GM15510 (cell line): ENCODE measurements around the gene DCTN3.

ENCODE experiments used
- POLR2A ChIP-seq: IDR thresholded peaks from 3 replicates; pipeline ENCODE4 v1.6.1; 2011; ENCODE audit warnings: borderline replicate concordance; ENCODE audit not compliant: insufficient read length; ENCODE audit errors: extremely low read depth

Gene DCTN3

GRCh38 chr9:34591917-34592866, 28.1 kb downstream of the DCTN3 start:
- no peak for TF ChIP-seq POLR2A

DNA sequence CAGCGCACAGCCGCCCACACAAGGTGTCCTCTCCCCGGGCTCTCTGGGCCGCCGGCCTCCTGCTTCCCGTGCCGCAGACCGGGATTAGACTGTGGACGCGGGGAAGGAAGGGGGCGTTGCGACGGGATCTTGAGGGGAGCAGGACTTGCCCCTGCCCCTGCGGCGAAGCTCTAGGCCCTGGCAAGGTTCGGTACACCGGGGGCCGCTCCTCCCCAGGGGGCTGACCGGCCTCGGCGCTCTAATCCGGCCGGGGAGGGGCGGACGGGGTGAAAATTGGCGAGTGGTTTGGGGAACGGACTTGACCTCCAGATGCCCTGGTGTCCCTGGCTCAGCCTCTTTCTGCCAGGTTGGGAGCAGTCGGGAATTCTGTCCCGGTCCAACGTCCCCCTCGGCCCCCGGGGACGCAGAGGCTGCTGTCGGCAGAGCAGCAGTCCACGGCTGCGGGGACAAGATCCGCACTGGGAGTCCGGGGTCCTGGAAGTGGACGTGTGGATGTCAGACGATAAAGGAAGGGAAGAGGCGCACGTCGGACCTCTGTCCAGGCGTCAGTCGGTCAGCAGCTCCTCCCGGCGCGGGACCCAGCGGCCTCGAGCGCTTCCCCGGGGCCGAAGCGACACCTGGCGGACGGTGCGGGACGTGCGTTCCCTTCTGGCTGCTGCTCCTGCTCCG, 28.9 kb downstream of the DCTN3 start:
- no peak for TF ChIP-seq POLR2A

DNA sequence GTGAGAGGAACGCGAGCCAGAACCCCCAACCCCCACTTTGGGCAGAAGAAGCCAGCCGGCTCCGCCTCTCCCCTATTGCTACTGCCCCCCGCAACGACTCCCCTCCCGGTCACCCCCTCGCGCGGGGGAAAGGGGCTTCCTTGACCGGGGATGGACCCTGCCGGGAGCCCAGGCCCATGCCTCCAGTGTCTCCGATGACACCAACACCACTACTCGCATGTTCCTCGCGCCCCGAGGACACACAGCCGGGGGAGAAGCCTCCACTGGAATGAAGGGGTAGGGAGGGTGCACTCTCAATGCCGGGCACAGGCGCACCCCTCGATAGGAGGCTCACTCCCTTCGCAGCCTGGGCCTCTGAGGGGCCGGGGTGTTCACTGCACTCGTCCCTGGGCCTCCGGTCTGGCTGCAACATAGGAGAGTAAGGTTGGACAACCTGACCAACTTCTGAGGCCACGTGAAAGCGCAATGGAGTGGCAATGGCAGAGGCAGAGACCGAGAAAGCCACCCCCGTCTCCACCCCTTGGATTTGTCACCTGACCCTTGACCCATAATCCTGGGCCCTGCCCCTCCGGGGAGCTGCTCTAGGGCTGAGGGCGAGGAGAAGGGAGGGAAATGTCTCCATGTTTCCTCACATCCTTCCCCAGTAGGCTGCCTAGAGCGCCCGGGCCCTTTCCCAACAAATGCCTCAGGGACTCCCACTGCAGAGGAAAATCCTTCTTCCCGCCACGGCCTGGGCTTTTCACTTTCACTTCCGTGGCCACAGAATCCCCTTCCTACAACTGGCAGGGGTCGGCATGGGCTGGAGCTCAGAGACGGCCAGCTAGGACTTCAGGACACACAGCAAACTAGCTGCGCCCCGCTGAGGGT, 29.7 kb downstream of the DCTN3 start:
- no peak for TF ChIP-seq POLR2A

DNA sequence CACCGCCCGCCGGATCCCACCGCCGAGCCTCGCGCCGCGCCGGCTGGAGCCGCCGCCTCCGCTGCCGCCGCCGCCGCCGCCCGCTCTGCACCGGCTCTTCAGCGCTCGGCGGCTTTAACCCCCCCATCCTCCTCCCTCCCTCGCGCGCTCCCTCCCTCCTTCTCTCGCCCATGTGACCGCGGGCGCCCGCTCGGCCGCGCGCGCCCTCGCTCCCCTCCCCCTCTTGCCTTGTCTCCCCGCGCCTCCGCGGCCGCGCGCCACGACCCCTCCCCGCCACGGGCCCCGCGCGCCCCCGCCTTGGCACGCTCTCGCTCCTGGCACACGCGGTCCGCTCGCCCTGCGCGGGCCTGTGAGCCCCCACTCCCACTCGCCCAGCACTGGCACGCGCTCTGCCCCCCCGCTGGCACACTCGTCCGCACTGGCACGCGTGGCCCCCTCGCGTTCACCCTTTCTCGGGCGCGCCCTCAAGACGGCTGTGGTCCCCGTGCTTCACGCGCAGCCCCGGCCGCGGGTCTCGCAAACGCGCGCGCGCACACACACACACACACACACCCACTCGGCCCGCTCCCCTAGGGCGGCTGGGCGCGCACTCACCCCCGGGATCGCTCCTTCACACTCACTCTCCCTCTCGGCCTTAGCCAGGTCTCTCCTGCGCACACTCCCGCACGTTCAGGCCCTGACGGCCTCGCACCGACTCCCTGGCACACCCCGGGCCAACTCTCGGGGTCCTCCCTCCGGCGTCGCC, 30.5 kb downstream of the DCTN3 start, which contains the start of gene CNTFR:
Gene CNTFR, minus strand, starts transcription at position 89 of the 745 bp plus-strand sequence. CDS start 20,743 bp downstream, outside the sequence.
- TF ChIP-seq POLR2A: no peak

- no peak for TF ChIP-seq POLR2A
Observed at GRCh38 chr9:34588671-34589635, 31.3 kb downstream of the DCTN3 start.

DNA sequence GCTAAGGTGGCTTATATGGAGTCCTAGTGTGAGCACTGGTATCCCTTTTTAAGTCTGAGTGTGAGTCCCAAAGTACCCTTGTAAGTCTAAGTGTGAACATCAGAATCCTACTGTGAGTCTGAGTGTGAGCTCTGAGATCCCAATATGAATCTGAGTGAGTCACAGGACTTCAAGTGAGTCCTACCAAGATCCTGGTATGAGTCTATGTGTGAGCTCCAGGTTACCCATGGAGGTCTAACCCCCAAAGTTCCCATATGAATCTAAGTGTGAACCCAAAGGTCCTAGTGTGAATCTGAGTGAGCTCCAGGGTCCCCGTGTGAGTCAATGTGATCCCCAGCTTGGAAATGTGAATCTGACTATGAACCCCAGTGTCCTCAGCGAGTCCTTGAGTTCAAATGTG, 33.0 kb downstream of the DCTN3 start:
- TF ChIP-seq POLR2A: no peak

DNA sequence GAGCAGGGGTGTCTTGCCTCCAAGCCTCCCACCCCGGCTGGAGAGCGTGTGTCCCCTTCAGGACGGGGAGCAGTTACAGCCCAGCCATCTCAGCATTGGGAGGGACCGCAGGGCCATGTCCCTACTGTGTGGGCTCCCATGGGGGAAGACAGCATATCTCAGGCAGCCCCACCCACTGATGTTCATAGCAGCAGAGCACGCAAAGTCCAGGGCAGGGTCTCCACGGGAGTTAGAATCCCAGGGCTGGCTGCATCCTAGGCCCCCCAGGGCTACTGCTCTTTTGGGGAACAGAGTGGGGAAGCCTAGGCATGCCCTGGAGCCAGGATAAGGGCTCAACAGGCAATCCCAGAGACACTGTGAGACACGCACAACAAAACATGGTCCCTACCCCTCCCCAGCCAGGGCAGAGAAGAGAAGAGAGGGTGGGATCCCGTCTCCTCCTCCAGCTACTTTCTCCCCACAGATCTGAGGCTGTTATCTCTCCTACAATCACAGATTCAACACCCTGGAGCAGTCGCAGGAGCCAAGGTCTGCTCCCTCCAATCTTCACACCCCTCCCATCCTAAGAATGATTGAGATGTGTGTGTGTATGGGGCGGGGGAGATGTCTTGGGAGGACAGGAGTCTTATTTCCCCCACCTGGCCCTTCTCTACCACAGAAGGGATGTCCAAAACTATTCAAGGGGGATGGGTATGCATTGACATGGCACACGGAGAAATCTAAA, 34.2 kb downstream of the DCTN3 start:
- no peak for TF ChIP-seq POLR2A

GRCh38 chr9:34584970-34585369, 35.3 kb downstream of the DCTN3 start:
- TF ChIP-seq POLR2A: no peak

DNA sequence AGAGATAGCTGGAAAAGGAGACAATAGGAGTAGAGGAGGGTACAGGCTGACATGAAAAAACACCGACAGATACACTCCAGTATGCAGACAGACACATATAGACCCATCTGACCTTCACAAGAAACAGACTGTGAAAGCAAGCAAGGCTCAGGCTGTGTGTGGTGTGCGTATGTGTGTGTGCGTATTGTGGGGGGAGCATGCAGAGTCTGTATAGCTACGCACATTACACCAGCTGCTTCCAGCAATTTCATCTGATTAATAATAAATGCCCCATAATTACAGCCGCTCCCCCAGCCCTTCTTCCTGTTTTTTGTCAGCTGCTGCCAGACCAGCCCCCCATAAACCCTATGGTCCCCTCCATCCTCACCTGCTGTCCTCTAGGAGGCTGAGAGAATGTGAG, 37.5 kb downstream of the DCTN3 start:
- no peak for TF ChIP-seq POLR2A

DNA sequence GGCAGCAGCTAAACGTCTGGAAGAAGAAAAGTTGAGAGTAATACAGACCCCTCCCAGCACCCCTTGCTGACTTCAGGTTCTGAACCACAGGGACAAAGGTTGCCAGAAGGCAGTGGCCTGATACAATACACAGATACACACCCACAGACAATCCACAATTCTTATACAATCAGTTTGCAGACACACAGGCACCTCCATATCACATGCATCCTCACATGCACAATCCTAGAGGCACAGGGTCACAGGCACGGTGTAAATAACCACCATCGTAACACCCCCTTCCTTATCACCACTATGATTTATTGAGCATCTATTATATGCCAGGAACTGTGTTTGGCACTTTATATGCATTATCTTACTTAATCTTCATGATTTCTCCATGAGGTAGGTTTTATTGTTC, 39.0 kb downstream of the DCTN3 start:
- no peak for TF ChIP-seq POLR2A

GRCh38 chr9:34580358-34580757, 39.9 kb downstream of the DCTN3 start:
- no peak for TF ChIP-seq POLR2A

DNA sequence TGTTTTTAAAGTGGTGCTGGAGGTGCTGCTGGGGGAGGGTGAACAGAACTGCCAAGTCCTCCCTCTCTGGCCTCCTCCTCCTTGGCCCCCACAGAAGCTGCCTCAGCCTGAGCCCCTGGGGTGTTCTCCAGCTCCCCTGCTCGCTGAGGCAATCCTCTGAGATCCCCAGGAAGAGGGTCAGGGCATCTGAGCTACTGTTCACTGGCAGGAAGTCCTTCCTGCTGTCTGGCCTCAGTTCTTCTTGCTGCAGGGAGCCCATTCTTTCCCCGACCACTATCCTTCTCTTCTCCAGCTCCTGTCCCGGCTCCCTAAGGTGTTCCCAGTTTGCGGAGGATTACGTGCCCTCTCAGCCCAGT, 40.5 kb downstream of the DCTN3 start:
- TF ChIP-seq POLR2A: no peak
